Prostate gland (tissue), 2 donors: Measurements from ENCODE around the gene HDAC4. TPM values are rescaled to one million over a fixed set of nuclear protein-coding genes. Genes with fewer than 3 reads are reported as not detected.

Source experiments
- DNase-seq: peaks from one replicate; pipeline ENCODE4 v3.0.0-alpha.2; 2019; ENCODE audit warnings: low spot score
- H3K27ac ChIP-seq, 2 donors: fragments of 200-600 bp; sonication (generic); 2 replicates each; pipeline ENCODE4 v1.5.1; 2017 to 2019
- H3K27me3 ChIP-seq: fragments of 200-600 bp; sonication (generic); replicated peaks from 2 replicates; pipeline ENCODE4 v1.5.1; 2019; ENCODE audit not compliant: insufficient read depth
- H3K36me3 ChIP-seq, 2 donors: fragments of 200-600 bp; sonication (generic); 1 replicate in 1 of 2; 2 replicates in 1 of 2; pipeline versions ENCODE4 v1.5.1 to v1.8.1; 2017 to 2019
- H3K4me1 ChIP-seq: fragments of 200-600 bp; sonication (generic); replicated peaks from 2 replicates; pipeline ENCODE4 v1.5.1; 2019
- H3K4me3 ChIP-seq, 2 donors: fragments of 200-600 bp; sonication (generic); 2 replicates each; pipeline ENCODE4 v1.5.1; 2017 to 2019
- H3K9me3 ChIP-seq: fragments of 200-600 bp; sonication (generic); 2 replicates; pipeline ENCODE4 v1.5.1; 2017
- CTCF ChIP-seq, 4 experiments: fragments of 200-600 bp in 2 of 4; fragments of 450-650 bp in 2 of 4; sonication (generic) in 2 of 4; IDR thresholded peaks; 1 replicate in 3 of 4; 2 replicates in 1 of 4; pipeline ENCODE4 v1.5.1; 2016 to 2019; ENCODE audit warnings: antibody characterized with exemption in 4 of 4, mild to moderate bottlenecking in 2 of 4, moderate library complexity in 2 of 4
- POLR2A ChIP-seq: fragments of 450-650 bp; IDR thresholded peaks from one replicate; pipeline ENCODE4 v1.6.1; 2016; ENCODE audit warnings: antibody characterized with exemption, mild to moderate bottlenecking
- POLR2AphosphoS5 ChIP-seq: sonication (generic); formaldehyde crosslinking; IDR thresholded peaks from one replicate; pipeline ENCODE4 v1.6.1; 2017; ENCODE audit warnings: antibody characterized with exemption
- WGBS: methylation state at CpG from one replicate; pipeline ENCODE4 v1.1.5; 2018; 5-methylcytosine and 5-hydroxymethylcytosine counted together
- intact Hi-C: fragments of 100-400 bp; cut with DNase I; formaldehyde crosslinking; loops from one replicate; pipeline ENCODE4 v1.14.2; 2022
- total RNA-seq, 2 donors: library from RNA; depleted of rRNA; stranded (reverse); fragments of >200 nt; gene quantifications; one replicate each; pipeline ENCODE4 v1.1.0, GENCODE V29; 2016

HDAC4 gene
- total RNA-seq, 2 donors from 2014 or later = 41.8 to 44.2 TPM

- 89% methylated on average over 14 of the region's 14 CpGs for WGBS
- TF ChIP-seq POLR2A = no peak
- no peak for TF ChIP-seq POLR2AphosphoS5
- TF ChIP-seq CTCF (IDR thresholded peaks at IDR 0.05) = no peak
- no peaks in the 10 kb centered on the region for H3K36me3 ChIP-seq
- DNase-seq = no peak
- H3K27ac ChIP-seq = no peak overlapping the region
- no peaks in the 10 kb centered on the region for H3K27me3 ChIP-seq
- H3K9me3 ChIP-seq = no peaks in the 10 kb centered on the region
- H3K4me1 ChIP-seq = no peaks in the 10 kb centered on the region
- intact Hi-C loops = loop anchor here (5.0 kb wide), 1 partner anchor 104 kb away; no protein-coding TSS in a partner anchor
- no peak overlapping the region for H3K4me3 ChIP-seq
Observed at GRCh38 chr2:239203443-239204135, 197.2 kb downstream of the HDAC4 start.

GRCh38 chr2:239202836-239203235 is 198.0 kb downstream of the HDAC4 start:
- H3K4me3 ChIP-seq = no peak overlapping the region
- TF ChIP-seq CTCF (IDR thresholded peaks at IDR 0.05) (no peak), POLR2A (no peak), POLR2AphosphoS5 (no peak)
- intact Hi-C loops = loop anchor here (5.0 kb wide), 1 partner anchor 104 kb away; no protein-coding TSS in a partner anchor
- 70% methylated on average over 10 of the region's 10 CpGs for WGBS
- no peak overlapping the region for H3K27ac ChIP-seq
- no peaks in the 10 kb centered on the region for H3K9me3 ChIP-seq
- DNase-seq = no peak
- no peaks in the 10 kb centered on the region for H3K36me3 ChIP-seq
- no peaks in the 10 kb centered on the region for H3K27me3 ChIP-seq
- no peaks in the 10 kb centered on the region for H3K4me1 ChIP-seq

GRCh38 chr2:239202343-239202742 is 198.5 kb downstream of the HDAC4 start:
- Histone ChIP-seq H3K4me3 (no peak overlapping the region), H3K27me3 (no peaks in the 10 kb centered on the region), H3K9me3 (no peaks in the 10 kb centered on the region), H3K36me3 (no peaks in the 10 kb centered on the region), H3K4me1 (no peaks in the 10 kb centered on the region), H3K27ac (no peak overlapping the region)
- intact Hi-C loops = loop anchor here (5.0 kb wide), 1 partner anchor 105 kb away; no protein-coding TSS in a partner anchor
- TF ChIP-seq CTCF (IDR thresholded peaks at IDR 0.05) (no peak), POLR2A (no peak), POLR2AphosphoS5 (no peak)
- 90% methylated on average over 12 of the region's 12 CpGs for WGBS
- no peak for DNase-seq

GRCh38 chr2:239201884-239202283 is 198.9 kb downstream of the HDAC4 start:
- WGBS = 79% methylated on average over 7 of the region's 7 CpGs
- Histone ChIP-seq H3K36me3 (no peaks in the 10 kb centered on the region), H3K27ac (no peak overlapping the region), H3K9me3 (no peaks in the 10 kb centered on the region), H3K4me3 (no peak overlapping the region), H3K4me1 (no peaks in the 10 kb centered on the region), H3K27me3 (no peaks in the 10 kb centered on the region)
- intact Hi-C loops = loop anchor here (5.0 kb wide), 1 partner anchor 105 kb away; no protein-coding TSS in a partner anchor
- TF ChIP-seq CTCF (IDR thresholded peaks at IDR 0.05) = no peak
- no peak for TF ChIP-seq POLR2A
- no peak for TF ChIP-seq POLR2AphosphoS5
- no peak for DNase-seq

- no peak overlapping the region for H3K4me3 ChIP-seq
- H3K27me3 ChIP-seq = no peaks in the 10 kb centered on the region
- no peak overlapping the region for H3K27ac ChIP-seq
- no peak for DNase-seq
- 19% methylated on average over 6 of the region's 6 CpGs for WGBS
- no peak for TF ChIP-seq POLR2A
- TF ChIP-seq POLR2AphosphoS5 = peak; percentile 64
- H3K9me3 ChIP-seq = no peaks in the 10 kb centered on the region
- no peaks in the 10 kb centered on the region for H3K4me1 ChIP-seq
- H3K36me3 ChIP-seq = no peaks in the 10 kb centered on the region
- intact Hi-C loops = loop anchor here (5.0 kb wide), 1 partner anchor 106 kb away; no protein-coding TSS in a partner anchor
Observed at GRCh38 chr2:239201531-239201876, 199.3 kb downstream of the HDAC4 start.
